ENCODE measurements around the gene SLC15A1.

The SLC15A1 gene

GRCh38 chr13:98746968-98747367, 5.5 kb downstream of the SLC15A1 start:
- no peak for DNase-seq

- no peak for DNase-seq
These were observed 9.1 kb downstream of the SLC15A1 start for GRCh38 chr13:98743377-98743776.

GRCh38 chr13:98742961-98743360, 9.5 kb downstream of the SLC15A1 start:
- no peak for DNase-seq

DNA sequence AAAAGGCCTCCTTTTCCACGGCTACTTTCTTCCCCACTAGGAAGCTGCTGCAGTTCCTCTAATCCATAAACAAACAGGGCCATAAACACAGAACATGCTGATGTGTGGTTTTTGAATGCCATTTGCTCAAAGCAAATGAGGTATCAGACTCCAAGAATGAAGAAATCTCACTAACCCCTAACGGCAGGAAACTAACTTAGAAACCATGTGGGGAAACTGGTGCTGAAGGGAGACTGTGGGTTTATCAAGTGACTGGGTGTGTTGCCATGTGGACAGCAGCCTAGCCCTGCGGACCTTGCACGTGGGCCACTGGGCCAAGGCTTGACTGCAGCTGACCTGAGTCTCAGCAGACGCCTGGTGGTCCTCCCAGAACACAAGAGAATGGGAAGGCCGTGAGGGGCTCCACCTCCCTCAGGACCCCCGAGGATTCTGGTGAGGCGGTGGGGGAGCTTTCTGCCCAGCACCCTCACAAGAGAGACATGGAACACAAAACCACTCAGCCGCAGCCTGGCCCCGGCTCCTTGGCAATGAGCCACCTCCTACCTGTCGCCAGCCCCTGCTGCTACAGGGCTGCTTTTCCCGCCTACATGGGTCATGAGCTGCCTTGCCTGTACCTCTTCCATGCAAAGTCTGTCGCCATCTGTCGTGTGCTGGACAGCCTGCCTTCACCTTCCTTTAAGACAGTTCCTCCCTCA, 10.6 kb downstream of the SLC15A1 start:
- DNase-seq = no peak

- DNase-seq = no peak
These were observed 12.3 kb downstream of the SLC15A1 start for GRCh38 chr13:98740131-98740530.

DNA sequence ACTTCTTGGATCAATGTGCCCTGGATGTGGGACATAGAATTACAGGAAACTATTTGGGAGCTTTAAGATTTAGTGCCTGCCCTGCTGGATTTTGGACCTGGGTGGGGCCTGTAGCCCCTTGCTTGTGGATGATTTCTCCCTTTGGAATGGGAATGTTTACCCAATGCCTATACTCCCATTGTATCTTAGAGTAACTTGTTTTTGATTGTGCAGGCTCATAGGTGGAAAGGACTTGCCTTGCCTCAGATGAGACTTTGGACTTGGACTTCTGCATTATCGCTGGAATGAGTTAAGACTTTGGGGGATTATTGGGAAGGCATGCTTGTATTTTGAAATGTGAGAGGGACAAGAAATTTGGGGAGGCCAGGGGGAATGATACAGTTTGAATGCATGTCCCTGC, 13.5 kb downstream of the SLC15A1 start:
- no peak for DNase-seq

DNA sequence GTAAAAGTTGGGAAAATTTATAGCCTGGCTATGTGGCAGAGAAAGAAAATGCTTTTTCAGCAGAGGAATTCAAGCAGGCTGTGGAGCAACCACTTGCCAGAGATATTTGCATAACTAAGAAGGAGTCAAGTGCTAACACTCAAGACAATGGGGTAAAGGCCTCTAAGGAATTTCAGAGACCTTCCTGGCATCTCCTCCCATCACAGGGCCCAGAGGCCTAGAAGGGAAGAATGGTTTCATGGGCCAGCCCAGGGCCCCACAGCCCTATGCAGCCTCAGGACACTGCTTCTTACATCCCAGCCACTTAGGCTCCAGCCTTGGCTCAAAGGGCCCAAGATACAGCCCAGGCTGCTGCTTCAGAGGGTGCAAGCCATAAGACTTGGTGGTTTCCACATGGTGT, 14.3 kb downstream of the SLC15A1 start:
- DNase-seq = no peak

GRCh38 chr13:98731925-98732324, 20.5 kb downstream of the SLC15A1 start:
- no peak for DNase-seq

DNA sequence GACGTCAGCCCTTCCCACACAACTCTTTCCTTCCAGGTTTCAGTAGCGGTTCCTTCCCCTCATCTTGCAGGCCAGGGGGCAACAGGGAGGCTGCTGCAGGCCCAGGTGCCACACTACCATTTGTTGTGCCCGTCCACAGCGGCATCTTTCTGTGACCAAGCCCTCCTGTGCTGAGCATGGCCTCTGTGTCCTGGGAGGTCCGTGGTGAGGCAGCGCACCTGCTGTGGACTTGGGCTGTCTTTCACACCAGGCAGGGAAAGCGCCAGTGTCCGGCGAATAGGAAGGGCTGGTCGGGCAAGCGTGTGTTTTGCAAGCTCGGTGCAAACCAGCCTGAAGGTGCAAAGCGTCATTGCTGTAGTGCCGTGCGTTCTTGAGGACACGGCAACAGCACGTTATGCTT, 21.4 kb downstream of the SLC15A1 start:
- no peak for DNase-seq

GRCh38 chr13:98730441-98730840, 22.0 kb downstream of the SLC15A1 start:
- no peak for DNase-seq

DNA sequence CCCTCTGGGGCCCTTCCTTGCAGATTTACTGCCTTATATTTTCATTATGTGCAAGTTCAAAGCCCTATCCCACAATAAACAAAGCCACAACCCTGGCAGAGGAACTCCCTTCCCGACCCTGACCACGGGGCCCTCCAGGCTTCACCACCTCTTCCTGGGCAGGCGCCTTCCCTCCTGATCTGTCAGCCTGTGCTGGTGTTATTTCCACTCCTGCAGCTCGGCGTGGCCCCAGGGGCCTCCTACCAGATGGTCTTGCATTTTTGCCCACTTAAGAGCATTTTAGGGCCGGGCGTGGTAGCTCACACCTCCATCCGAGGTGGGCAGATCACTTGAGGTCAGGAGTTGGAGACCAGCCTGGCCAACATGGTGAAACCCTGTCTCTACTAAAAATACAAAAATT, 22.8 kb downstream of the SLC15A1 start:
- DNase-seq = no peak

DNA sequence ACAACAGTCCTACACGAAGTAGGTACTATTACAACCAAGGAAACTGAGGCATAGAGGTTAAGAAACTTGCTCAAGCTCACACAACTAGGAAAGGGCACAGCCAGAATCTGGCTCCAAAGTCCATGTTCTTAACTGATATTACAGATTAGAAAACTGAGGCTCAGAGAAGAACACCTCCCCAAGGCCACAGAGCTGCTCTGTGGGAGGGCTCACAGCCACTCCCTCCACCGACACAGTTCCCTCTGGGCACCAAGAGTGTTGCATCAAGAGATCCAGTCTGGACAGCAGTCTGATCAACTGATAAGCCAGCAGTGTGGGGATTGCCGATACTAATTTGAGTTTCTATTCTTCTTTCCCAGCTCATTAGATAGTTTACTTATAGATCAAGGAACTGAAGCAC, 29.5 kb downstream of the SLC15A1 start:
- DNase-seq = no peak

GRCh38 chr13:98721825-98722510, 30.5 kb downstream of the SLC15A1 start:
- DNase-seq = no peak

DNA sequence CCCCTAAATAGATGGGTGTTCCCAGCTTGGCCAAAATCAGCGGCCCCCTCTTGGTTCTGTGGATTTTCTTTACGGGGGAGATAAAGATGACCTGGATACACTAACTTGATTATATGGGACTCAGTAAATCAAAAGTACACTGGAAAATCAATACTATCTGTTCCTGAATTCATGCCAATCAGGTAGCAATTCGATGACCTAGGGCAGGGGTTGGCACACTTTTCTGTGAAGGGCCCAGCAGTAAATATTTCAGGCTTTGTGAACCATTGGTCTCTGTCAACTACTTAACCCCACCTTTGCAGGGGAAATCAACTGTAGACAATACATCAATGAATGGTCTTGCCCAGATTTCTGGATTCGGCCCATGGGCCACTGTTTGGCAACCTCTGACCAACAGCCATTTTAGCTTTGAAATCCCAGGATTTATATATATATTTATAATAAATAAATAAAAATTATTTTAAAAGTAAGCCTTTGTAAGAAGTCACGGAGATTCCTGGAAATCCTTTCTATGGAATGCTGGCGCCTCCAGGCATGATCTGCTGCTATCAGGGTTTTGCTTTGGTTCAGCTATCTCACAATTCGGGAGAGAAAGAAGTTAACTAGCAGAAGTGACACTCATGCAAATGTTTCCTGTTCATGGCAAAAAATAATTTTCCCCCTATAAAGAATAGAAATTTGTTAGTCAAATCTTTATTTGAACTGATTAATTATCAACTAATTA, 32.8 kb downstream of the SLC15A1 start:
- DNase-seq = no peak

GRCh38 chr13:98717891-98718290, 34.6 kb downstream of the SLC15A1 start:
- no peak for DNase-seq

DNA sequence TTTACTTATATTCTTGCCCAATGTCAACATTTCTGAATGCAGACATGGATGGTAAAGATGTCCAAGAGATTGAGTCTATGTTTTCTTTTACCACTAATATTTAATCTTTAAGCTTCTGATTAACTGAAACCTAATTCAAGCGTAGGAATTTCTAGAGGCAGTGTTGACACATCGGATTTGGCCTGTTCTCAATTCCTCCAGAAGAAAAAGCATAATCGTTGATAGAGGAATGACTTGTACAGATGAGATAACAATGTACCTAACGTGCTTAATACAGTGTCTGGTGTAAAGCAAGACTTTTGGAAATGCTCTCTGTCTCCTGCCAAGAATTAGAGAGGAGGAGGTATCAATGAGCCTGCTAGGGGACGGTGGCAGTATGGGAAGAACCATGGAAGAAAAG, 35.2 kb downstream of the SLC15A1 start:
- DNase-seq = no peak

- no peak for DNase-seq
These were observed 42.0 kb downstream of the SLC15A1 start for GRCh38 chr13:98710521-98710920.

DNA sequence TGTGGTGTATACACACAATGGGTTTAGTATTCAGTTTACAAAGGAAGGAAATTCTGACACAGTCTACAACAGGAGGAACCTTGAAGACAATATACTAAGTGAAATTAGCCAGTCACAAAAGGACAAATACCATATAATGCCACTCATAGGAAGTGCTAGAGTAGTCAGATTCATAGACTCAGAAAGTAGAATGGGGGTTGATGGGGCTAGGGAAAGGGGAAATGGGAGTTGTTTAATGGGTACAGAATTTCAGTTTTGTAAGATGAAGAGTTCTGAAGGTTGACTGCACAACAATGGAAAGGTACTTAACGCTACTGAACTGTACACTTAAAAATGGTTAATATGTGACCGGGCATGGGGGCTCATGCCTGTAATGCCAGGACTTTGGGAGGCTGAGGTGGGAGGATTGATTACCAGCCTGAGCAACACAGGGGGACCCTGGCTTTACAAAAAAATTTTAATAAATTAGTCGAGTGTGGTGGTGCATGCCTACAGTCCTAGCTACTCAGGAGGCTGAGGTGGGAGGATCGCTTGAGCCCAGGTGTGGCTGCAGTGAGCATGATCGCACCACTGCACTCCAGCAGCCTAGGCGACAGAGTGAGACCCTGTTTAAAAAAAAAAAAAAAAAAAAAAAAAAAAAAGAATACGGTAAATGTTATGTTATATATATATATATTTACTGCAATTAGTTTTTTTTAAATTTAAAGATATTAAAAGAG, 45.0 kb downstream of the SLC15A1 start:
- no peak for DNase-seq

DNA sequence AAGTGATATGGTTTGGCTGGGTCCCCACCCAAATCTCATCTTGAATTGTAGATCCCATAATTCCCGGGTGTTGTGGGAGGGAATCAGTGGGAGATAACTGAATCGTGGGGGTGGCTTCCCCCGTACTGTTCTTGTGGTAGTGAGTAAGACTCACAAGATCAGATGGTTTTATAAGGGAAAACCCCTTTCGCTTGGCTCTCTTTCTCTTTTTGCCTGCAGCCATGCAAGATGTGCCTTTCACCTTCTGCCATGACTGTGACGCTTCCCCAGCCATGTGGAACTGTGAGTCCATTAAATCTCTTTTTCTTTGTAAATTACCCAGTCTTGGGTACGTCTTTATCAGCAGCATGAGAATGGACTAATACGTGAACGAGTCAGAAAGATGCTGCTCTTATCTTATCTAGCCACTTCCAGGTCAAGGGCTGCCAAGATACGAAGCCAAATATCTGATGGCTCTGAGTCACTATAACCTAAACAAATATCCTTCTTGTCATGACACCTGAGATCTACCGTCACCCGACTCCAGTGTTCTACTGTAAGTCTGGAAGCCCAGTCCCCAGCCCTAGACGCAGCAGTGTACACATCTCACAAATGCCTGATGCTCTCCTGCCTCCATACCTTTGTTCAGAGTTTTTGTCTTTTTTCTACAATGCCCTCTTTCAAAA, 45.9 kb downstream of the SLC15A1 start:
- no peak for DNase-seq

GRCh38 chr13:98697791-98698190, 54.7 kb downstream of the SLC15A1 start:
- no peak for DNase-seq

DNA sequence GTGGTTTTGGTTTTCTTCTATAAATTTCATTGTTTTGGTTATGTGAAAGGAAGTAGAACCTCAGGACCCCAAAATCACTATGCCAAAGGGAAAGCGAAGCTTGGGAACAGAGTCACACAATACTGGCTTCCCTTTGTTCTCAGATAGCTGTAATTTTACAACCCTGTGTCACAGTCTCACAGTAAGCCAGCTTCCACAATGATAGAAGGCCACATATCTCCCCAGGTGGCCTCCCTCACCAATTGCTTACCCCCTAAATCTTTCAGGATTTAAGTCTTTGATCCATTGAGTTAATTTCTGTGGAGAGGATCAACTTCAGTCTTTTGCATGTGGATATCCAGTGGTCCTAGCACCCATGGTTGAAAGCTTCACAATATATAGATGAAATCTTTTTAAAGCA, 58.7 kb downstream of the SLC15A1 start:
- DNase-seq = no peak

DNA sequence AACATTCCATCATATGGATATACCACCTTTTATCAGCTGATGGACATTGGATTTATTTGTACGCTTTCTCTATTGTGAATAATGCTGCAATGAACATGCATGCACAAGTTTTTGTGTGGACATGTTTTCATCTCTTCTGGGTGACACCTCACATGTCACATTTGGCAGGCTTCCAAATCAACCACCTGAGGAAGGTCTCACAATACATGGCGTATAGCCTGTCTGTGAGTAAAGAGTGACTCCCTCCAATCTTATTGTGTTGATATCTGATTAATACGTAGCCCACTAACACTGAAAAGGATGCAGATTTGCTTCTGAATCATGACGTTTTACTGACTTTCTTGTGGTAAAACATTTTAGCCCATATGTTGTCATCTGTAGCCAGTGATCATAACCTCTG, 61.1 kb downstream of the SLC15A1 start:
- no peak for DNase-seq

Measured in effector CD4-positive, alpha-beta T cell (primary cell).